BLaER1 treated with 17β-estradiol and CSF1 and Interleukin-3, amounts not matched to agents 10 nM and 100 nM (cell line): ENCODE measurements around the gene FGFBP2.

Experiments used
- H3K27ac ChIP-seq, 11 experiments: shearing (Covaris generic); formaldehyde crosslinking; 2 replicates each; pipeline ENCODE4 v1.8.1; 2022
- H3K27me3 ChIP-seq, 11 experiments: shearing (Covaris generic); formaldehyde crosslinking; 2 replicates each; pipeline ENCODE4 v1.8.1; 2022
- H3K36me3 ChIP-seq, 11 experiments: shearing (Covaris generic); formaldehyde crosslinking; 2 replicates each; pipeline ENCODE4 v1.8.1; 2022
- H3K4me1 ChIP-seq, 10 experiments: shearing (Covaris generic); formaldehyde crosslinking; 2 replicates each; pipeline ENCODE4 v1.8.1; 2022
- H3K4me2 ChIP-seq, 11 experiments: shearing (Covaris generic); formaldehyde crosslinking; 2 replicates each; pipeline ENCODE4 v1.8.1; 2022
- H3K4me3 ChIP-seq, 10 experiments: shearing (Covaris generic); formaldehyde crosslinking; 2 replicates each; pipeline ENCODE4 v1.8.1; 2022
- H3K9ac ChIP-seq, 11 experiments: shearing (Covaris generic); formaldehyde crosslinking; 2 replicates each; pipeline ENCODE4 v1.8.1; 2022
- H3K9me3 ChIP-seq, 11 experiments: shearing (Covaris generic); formaldehyde crosslinking; replicated peaks in 1 of 11; 2 replicates each; pipeline ENCODE4 v1.8.1; 2022
- H4K20me1 ChIP-seq, 11 experiments: shearing (Covaris generic); formaldehyde crosslinking; 2 replicates each; pipeline ENCODE4 v1.8.1; 2022
- Cebpa-rat ChIP-seq, 11 experiments: shearing (Covaris generic); IDR thresholded peaks; 2 replicates each; pipeline ENCODE4 v1.8.1; 2022

FGFBP2 gene

GRCh38 chr4:15995826-15996225 lies 32.9 kb upstream of the FGFBP2 start:
- H3K27me3 ChIP-seq: no peaks in the 10 kb centered on the region
- H3K4me3 ChIP-seq: no peak overlapping the region
- H3K27ac ChIP-seq: no peak overlapping the region
- H3K36me3 ChIP-seq: no peaks in the 10 kb centered on the region
- no peak for TF ChIP-seq Cebpa-rat (IDR thresholded peaks at IDR 0.05)
- no peaks in the 10 kb centered on the region for H4K20me1 ChIP-seq
- no peaks in the 10 kb centered on the region for H3K9me3 ChIP-seq
- H3K4me1 ChIP-seq: peaks cover 13 to 27% (median 19%) of the 10 kb centered on the region in 10 experiments
- no peak overlapping the region for H3K4me2 ChIP-seq
- no peak overlapping the region for H3K9ac ChIP-seq

GRCh38 chr4:15992167-15992485 lies 29.2 kb upstream of the FGFBP2 start:
- peak overlapping the region in 8 of 11 experiments; percentile 8 to 61 (median 32); a peak in 12 of 22 replicates for H3K27ac ChIP-seq
- TF ChIP-seq Cebpa-rat (IDR thresholded peaks at IDR 0.05): 0 out of 22 replicates have a peak, but pooled peaks of 1 of the 11 experiments have one; percentile 1
- H3K4me1 ChIP-seq: peaks cover 13 to 35% (median 23%) of the 10 kb centered on the region in 10 experiments
- H4K20me1 ChIP-seq: no peaks in the 10 kb centered on the region
- no peak overlapping the region for H3K4me3 ChIP-seq
- no peaks in the 10 kb centered on the region for H3K27me3 ChIP-seq
- peak overlapping the region; percentile 2 to 68 (median 42); a peak in 21 of 22 replicates for H3K4me2 ChIP-seq
- no peaks in the 10 kb centered on the region for H3K36me3 ChIP-seq
- no peaks in the 10 kb centered on the region for H3K9me3 ChIP-seq
- 0 out of 22 replicates have a peak overlapping the region, but pooled peaks of 1 of the 11 experiments have one; percentile 16 for H3K9ac ChIP-seq

- Histone ChIP-seq H3K4me2 (peak overlapping the region in 2 of 11 experiments; percentile 2 to 30; a peak in 1 of 22 replicates), H3K4me1 (peaks cover 13 to 35% (median 23%) of the 10 kb centered on the region in 10 experiments), H3K27ac (no peak overlapping the region), H3K9me3 (no peaks in the 10 kb centered on the region), H3K4me3 (no peak overlapping the region), H3K36me3 (no peaks in the 10 kb centered on the region), H4K20me1 (no peaks in the 10 kb centered on the region), H3K27me3 (no peaks in the 10 kb centered on the region), H3K9ac (no peak overlapping the region)
- TF ChIP-seq Cebpa-rat (IDR thresholded peaks at IDR 0.05): no peak
Observed at GRCh38 chr4:15990570-15991285, 27.8 kb upstream of the FGFBP2 start.

GRCh38 chr4:15989424-15989823 lies 26.4 kb upstream of the FGFBP2 start:
- H3K36me3 ChIP-seq: no peaks in the 10 kb centered on the region

GRCh38 chr4:15988222-15988621 lies 25.2 kb upstream of the FGFBP2 start:
- Histone ChIP-seq H3K4me1 (peaks cover 13 to 32% (median 23%) of the 10 kb centered on the region in 10 experiments), H4K20me1 (no peaks in the 10 kb centered on the region), H3K9me3 (no peaks in the 10 kb centered on the region), H3K4me3 (no peak overlapping the region), H3K4me2 (peak overlapping the region in 2 of 11 experiments; percentile 23 to 30; a peak in 1 of 22 replicates), H3K27ac (no peak overlapping the region), H3K9ac (no peak overlapping the region), H3K27me3 (no peaks in the 10 kb centered on the region), H3K36me3 (no peaks in the 10 kb centered on the region)
- no peak for TF ChIP-seq Cebpa-rat (IDR thresholded peaks at IDR 0.05)

More at GRCh38 chr4:15989424-15989823, 26.4 kb upstream of the FGFBP2 start:
- no peak overlapping the region for H3K4me3 ChIP-seq
- TF ChIP-seq Cebpa-rat (IDR thresholded peaks at IDR 0.05): no peak
- no peak overlapping the region for H3K27ac ChIP-seq
- H3K4me1 ChIP-seq: peaks cover 13 to 35% (median 23%) of the 10 kb centered on the region in 10 experiments
- no peaks in the 10 kb centered on the region for H3K9me3 ChIP-seq
- H3K4me2 ChIP-seq: no peak overlapping the region
- H3K27me3 ChIP-seq: no peaks in the 10 kb centered on the region
- no peak overlapping the region for H3K9ac ChIP-seq
- no peaks in the 10 kb centered on the region for H4K20me1 ChIP-seq

- no peaks in the 10 kb centered on the region for H3K27me3 ChIP-seq
- no peak overlapping the region for H3K4me3 ChIP-seq
- no peaks in the 10 kb centered on the region for H3K9me3 ChIP-seq
- no peak overlapping the region for H3K4me2 ChIP-seq
- no peak overlapping the region for H3K9ac ChIP-seq
- peaks cover 6 to 19% (median 12%) of the 10 kb centered on the region in 10 experiments; a peak in 19 of 20 replicates for H3K4me1 ChIP-seq
- no peak for TF ChIP-seq Cebpa-rat (IDR thresholded peaks at IDR 0.05)
- no peak overlapping the region for H3K27ac ChIP-seq
- no peaks in the 10 kb centered on the region for H4K20me1 ChIP-seq
- H3K36me3 ChIP-seq: no peaks in the 10 kb centered on the region
Observed at GRCh38 chr4:15986907-15987306, 23.9 kb upstream of the FGFBP2 start.

- H3K27me3 ChIP-seq: no peaks in the 10 kb centered on the region
- no peak for TF ChIP-seq Cebpa-rat (IDR thresholded peaks at IDR 0.05)
- H3K4me3 ChIP-seq: no peak overlapping the region
- no peaks in the 10 kb centered on the region for H3K36me3 ChIP-seq
- no peaks in the 10 kb centered on the region for H3K9me3 ChIP-seq
- no peak overlapping the region for H3K27ac ChIP-seq
- H3K4me1 ChIP-seq: peaks cover 0 to 7% (median 3%) of the 10 kb centered on the region in 10 experiments; a peak in 4 of 20 replicates
- H3K4me2 ChIP-seq: no peak overlapping the region
- no peak overlapping the region for H3K9ac ChIP-seq
- H4K20me1 ChIP-seq: no peaks in the 10 kb centered on the region
Observed at GRCh38 chr4:15983610-15984009, 20.6 kb upstream of the FGFBP2 start.

GRCh38 chr4:15982842-15983524 lies 20.0 kb upstream of the FGFBP2 start:
- no peaks in the 10 kb centered on the region for H3K27me3 ChIP-seq

More at GRCh38 chr4:15982842-15983524, 20.0 kb upstream of the FGFBP2 start:
- no peaks in the 10 kb centered on the region for H3K9me3 ChIP-seq
- H3K4me1 ChIP-seq: peaks cover 0 to under 1% (median under 1%) of the 10 kb centered on the region in 10 experiments; a peak in 2 of 20 replicates
- H3K36me3 ChIP-seq: no peaks in the 10 kb centered on the region
- H3K27ac ChIP-seq: no peak overlapping the region
- no peak overlapping the region for H3K4me2 ChIP-seq
- no peak for TF ChIP-seq Cebpa-rat (IDR thresholded peaks at IDR 0.05)
- no peak overlapping the region for H3K4me3 ChIP-seq
- H3K9ac ChIP-seq: no peak overlapping the region
- H4K20me1 ChIP-seq: no peaks in the 10 kb centered on the region
